Measurements from ENCODE around the gene ADSS1.

ADSS1 gene

GRCh38 chr14:104735830-104736642, 12.0 kb downstream of the ADSS1 start:
- TF ChIP-seq CTCF (IDR thresholded peaks at IDR 0.05), result no peak
- Mint-ChIP-seq H3K36me3 (ENCODE audit: low read depth) (peaks cover 8% of the 10 kb centered on the region), H3K27me3 (ENCODE audit: low read depth, poor library complexity) (no peaks in the 10 kb centered on the region), H3K4me3 (no peak overlapping the region), H3K27ac (peak overlapping the region; percentile 73), H3K9me3 (no peaks in the 10 kb centered on the region), H3K4me1 (peaks cover 17% of the 10 kb centered on the region)
- DNase-seq, result no peak

GRCh38 chr14:104738375-104739019, 14.5 kb downstream of the ADSS1 start:
- Mint-ChIP-seq H3K4me1 (peaks cover 17% of the 10 kb centered on the region), H3K36me3 (ENCODE audit: low read depth) (peaks cover 8% of the 10 kb centered on the region), H3K27me3 (ENCODE audit: low read depth, poor library complexity) (no peaks in the 10 kb centered on the region), H3K4me3 (no peak overlapping the region), H3K27ac (no peak overlapping the region), H3K9me3 (no peaks in the 10 kb centered on the region)
- TF ChIP-seq CTCF (IDR thresholded peaks at IDR 0.05), result no peak
- no peak for DNase-seq

DNA sequence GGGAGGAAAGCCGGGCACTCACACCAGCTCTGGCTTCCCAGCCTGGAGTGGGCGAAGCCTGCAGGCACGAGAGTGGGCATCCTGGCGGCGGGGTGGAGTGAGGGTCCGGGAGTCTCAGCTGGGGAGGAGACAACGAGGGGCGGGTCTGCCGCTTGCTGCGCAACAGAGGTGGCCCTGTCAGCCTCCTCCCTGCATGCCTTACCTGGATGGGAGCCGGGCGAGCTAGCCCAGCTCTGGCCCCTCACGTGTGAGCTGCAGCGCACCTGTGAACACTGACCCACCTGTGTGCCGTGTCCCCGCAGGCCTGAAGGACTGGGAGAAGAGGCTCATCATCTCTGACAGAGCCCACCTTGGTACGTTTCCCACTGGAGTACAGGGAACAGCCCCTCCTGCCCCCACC, 15.0 kb downstream of the ADSS1 start:
- DNase-seq, result no peak
- peaks cover 17% of the 10 kb centered on the region for H3K4me1 Mint-ChIP-seq
- no peaks in the 10 kb centered on the region for H3K27me3 Mint-ChIP-seq (ENCODE audit: low read depth, poor library complexity)
- no peak for TF ChIP-seq CTCF (IDR thresholded peaks at IDR 0.05)
- H3K36me3 Mint-ChIP-seq (ENCODE audit: low read depth), result peaks cover 8% of the 10 kb centered on the region
- no peak overlapping the region for H3K4me3 Mint-ChIP-seq
- H3K9me3 Mint-ChIP-seq, result no peaks in the 10 kb centered on the region
- H3K27ac Mint-ChIP-seq, result no peak overlapping the region

- Mint-ChIP-seq H3K4me1 (peaks cover 17% of the 10 kb centered on the region), H3K27ac (no peak overlapping the region), H3K9me3 (no peaks in the 10 kb centered on the region), H3K4me3 (no peak overlapping the region), H3K27me3 (ENCODE audit: low read depth, poor library complexity) (no peaks in the 10 kb centered on the region), H3K36me3 (ENCODE audit: low read depth) (peaks cover 8% of the 10 kb centered on the region)
- TF ChIP-seq CTCF (IDR thresholded peaks at IDR 0.05), result no peak
- no peak for DNase-seq
Measured at GRCh38 chr14:104739546-104740516, 15.8 kb downstream of the ADSS1 start.

DNA sequence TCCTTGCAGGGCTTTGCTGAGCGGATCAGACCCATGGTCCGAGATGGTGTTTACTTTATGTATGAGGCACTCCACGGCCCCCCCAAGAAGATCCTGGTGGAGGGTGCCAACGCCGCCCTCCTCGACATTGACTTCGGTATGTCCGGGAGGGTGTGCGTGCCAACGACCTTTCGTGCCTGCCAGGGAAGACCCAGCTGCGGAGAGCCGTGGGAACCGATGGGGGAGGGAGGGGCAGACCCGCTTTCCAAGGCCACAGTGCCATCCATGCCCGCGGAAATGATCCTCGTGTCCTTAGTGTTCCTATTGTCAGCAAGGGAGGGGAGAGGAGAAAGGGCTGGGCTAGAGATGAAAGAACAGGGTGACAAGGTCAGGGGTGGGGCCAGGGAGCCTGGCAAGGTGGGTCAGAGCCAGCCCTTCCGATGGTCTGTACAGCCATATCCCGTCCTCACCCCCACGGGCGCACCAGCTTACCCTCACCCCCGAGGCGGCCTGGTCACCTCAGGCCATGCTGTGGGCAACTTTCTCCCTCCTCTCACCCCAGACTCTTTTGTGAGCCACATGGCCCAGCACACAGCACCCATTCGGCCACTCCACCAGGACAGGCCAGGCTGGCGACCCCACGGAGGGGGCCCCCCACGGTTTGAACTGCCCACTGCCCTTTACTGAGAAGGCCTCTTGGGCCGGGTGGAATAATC, 17.2 kb downstream of the ADSS1 start:
- DNase-seq, result no peak
- no peak overlapping the region for H3K4me3 Mint-ChIP-seq
- no peaks in the 10 kb centered on the region for H3K27me3 Mint-ChIP-seq (ENCODE audit: low read depth, poor library complexity)
- peaks cover 8% of the 10 kb centered on the region for H3K36me3 Mint-ChIP-seq (ENCODE audit: low read depth)
- TF ChIP-seq CTCF (IDR thresholded peaks at IDR 0.05), result no peak
- peaks cover 21% of the 10 kb centered on the region for H3K4me1 Mint-ChIP-seq
- H3K9me3 Mint-ChIP-seq, result no peaks in the 10 kb centered on the region
- H3K27ac Mint-ChIP-seq, result no peak overlapping the region

All from nephron progenitor cell (in vitro differentiated cells).